Globus pallidus (tissue), 1 donor: ENCODE data around the gene ENTPD3.

Experiments
- DNase-seq: peaks from one replicate; pipeline ENCODE4 v3.0.0-alpha.2; 2015; ENCODE audit warnings: low spot score

Gene ENTPD3

GRCh38 chr3:40404591-40405198 lies 17.7 kb downstream of the ENTPD3 start:
- DNase-seq = no peak

GRCh38 chr3:40407007-40407406 lies 20.0 kb downstream of the ENTPD3 start:
- DNase-seq = no peak

- DNase-seq = no peak
Observed at GRCh38 chr3:40407611-40408010, 20.6 kb downstream of the ENTPD3 start.

GRCh38 chr3:40414270-40414669 lies 27.3 kb downstream of the ENTPD3 start:
- no peak for DNase-seq

DNA sequence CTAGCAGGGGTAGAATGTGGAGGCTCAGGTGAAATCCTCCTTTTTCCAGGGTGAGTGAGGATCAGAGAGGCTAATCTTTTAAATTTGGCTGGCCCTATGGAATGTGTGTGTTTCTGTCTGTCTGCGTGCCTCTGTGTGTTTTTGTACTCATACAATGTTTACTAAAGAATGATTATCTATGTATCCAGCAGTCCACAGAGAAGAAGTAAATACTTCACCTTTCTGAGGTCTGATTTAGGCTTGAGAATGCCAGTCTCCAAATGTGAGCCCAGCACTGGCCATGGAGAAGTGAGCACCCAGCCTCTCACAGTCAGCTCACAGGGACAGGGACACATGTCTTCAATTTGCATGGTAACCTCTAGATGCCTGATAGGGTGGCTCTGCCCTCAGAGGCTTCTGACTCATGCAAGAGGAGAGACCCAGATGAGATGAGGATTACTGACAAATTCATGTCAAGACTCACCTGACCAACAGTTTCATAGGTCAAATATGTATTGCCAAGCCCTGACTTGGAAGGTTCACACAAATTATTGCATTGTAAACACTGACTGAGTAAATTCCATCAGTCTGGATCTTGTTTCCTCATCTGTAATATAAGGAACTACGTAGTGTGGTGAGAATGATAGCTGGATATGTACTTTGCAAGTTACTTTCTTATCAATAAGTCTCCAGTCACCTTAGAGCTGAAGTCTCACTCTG lies 31.0 kb downstream of the ENTPD3 start:
- no peak for DNase-seq

DNA sequence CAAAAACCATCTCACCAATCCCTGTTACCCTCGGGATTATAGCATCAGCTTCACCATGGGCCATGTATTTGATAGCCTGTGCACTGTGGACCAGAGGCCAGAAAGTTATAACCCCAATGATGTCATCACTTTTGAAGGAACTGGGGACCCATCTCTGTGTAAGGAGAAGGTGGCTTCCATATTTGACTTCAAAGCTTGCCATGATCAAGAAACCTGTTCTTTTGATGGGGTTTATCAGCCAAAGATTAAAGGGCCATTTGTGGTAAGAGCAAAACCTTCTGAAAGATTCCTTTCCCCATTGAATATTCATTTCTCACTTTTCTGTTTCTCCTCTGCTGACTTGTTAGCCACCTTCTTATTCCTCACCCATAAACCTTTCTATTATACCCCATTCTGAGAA lies 35.9 kb downstream of the ENTPD3 start:
- DNase-seq = no peak

DNA sequence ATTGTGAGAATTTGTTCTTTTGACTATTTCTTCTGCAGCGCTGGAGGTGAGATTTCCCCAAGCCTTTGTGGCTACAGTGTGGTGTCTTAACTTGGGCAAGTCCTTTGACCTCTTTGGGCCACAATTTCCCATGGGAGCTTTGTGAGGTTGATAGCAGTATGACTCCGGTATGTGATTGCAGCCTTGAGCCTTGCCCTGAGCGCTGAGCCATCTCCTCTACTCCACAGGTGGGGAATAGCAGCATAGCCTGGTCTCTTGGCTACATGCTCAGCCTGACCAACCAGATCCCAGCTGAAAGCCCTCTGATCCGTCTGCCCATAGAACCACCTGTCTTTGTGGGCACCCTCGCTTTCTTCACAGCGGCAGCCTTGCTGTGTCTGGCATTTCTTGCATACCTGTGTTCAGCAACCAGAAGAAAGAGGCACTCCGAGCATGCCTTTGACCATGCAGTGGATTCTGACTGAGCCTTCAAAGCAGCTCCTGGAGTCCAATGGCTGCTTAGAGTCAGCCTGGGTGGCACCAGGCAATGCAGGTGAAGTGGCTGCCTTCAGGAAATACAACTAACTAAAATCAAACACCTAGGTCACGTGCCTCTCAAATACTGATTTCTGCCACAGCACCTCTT lies 40.2 kb downstream of the ENTPD3 start:
- no peak for DNase-seq

DNA sequence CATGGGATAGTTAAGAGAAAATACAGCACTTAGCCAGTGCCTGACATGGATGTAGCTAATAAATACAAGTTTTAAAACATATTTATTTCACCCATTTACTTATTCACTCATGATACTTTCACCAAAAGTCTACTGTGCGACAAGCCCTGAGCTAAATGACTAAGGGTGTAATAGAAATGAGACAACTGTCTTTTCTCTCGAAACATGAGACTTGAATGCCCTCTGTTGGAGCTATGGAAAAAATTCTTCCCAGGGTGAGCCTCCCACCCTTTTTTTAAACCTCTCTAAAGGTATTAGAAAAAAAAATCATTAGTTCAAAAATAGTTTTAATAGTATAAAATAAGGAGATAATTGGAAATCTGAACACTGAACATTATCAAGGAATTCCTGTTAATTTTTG lies 45.8 kb downstream of the ENTPD3 start:
- no peak for DNase-seq

- no peak for DNase-seq
Observed at GRCh38 chr3:40437889-40438288, 50.9 kb downstream of the ENTPD3 start.

DNA sequence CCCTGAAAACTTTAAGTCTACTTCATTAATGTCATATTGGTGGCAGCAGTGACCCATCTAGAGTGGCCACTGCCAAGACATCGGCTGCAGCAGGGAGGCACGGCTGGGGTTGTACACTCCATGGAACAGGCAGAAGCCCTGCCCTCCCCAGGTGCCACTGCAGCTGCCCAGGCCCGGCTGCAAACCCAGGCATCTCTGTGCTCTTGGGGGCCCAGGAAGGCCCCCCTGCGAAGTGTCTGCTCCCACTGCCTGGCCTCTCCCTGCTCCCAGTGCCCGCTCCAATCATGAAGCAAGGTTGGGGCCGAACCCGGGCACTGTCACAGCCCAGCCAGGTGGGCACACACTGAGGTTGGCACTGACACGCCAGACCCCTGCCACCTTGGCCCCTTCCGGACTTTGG lies 58.1 kb downstream of the ENTPD3 start:
- DNase-seq = no peak

GRCh38 chr3:40445880-40446279 lies 58.9 kb downstream of the ENTPD3 start:
- no peak for DNase-seq

DNA sequence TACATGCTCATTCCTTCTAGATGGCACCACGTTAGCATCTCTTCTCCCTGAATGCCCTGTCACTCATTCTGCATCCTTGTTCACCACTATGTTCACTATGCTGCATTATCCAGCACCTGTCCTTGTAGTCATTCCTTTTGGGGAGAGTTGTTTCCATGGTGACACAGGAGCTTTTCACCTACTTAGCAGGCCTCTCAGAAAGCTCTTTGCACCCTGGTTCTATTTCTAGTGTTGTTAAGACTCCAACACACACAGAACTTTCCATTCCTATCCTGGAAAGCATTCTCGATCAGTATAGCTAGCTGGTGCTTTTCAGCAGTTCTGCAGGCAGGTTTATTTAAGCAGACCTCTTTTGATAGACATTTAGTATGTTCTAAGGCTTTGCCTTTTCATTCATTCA lies 63.5 kb downstream of the ENTPD3 start:
- DNase-seq = no peak

- no peak for DNase-seq
Observed at GRCh38 chr3:40451551-40451950, 64.6 kb downstream of the ENTPD3 start.

DNA sequence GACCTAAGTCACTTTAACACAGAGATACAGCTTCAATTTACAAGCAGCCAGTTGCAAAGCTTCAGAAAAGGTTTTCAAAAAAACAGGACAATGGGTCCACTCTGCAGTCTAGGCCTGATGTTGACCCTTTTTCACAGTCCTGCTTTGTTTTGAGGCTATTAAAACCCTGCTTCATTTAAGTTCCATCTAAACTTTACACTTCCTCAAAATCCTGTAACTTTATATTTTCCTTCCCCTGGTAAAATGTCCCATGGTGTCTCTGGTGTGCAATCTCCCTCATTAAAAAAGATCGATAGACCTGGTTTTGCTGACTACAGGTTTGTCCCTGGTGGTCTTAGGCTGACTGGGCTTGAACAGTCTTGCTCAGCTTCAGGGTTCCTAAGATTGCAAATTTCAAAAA lies 65.1 kb downstream of the ENTPD3 start:
- no peak for DNase-seq

- no peak for DNase-seq
Observed at GRCh38 chr3:40452562-40452875, 65.5 kb downstream of the ENTPD3 start.

- DNase-seq = peak; percentile 98
Observed at GRCh38 chr3:40452876-40453730, 66.1 kb downstream of the ENTPD3 start.

DNA sequence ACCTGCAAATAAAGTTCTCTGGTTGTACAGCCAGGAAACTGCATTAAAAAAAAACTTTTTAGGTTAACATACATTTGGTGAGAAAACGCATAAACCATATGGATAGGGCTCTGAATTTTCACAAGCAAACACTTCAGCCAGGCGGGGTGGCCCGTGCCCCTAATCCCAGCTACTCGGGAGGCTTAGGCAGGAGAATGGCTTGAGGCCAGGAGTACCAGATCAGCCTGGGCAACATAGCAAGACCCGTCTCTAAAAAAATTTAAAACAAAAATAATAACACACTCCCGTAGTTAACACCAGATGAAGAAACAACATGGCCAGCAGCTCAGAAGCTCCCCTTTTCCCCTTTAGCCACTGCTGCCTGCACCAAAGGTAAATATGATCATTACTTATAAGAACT lies 66.9 kb downstream of the ENTPD3 start:
- DNase-seq = no peak

GRCh38 chr3:40455328-40455727 lies 68.3 kb downstream of the ENTPD3 start:
- no peak for DNase-seq

- DNase-seq = no peak
Observed at GRCh38 chr3:40456279-40456939, 69.4 kb downstream of the ENTPD3 start.

DNA sequence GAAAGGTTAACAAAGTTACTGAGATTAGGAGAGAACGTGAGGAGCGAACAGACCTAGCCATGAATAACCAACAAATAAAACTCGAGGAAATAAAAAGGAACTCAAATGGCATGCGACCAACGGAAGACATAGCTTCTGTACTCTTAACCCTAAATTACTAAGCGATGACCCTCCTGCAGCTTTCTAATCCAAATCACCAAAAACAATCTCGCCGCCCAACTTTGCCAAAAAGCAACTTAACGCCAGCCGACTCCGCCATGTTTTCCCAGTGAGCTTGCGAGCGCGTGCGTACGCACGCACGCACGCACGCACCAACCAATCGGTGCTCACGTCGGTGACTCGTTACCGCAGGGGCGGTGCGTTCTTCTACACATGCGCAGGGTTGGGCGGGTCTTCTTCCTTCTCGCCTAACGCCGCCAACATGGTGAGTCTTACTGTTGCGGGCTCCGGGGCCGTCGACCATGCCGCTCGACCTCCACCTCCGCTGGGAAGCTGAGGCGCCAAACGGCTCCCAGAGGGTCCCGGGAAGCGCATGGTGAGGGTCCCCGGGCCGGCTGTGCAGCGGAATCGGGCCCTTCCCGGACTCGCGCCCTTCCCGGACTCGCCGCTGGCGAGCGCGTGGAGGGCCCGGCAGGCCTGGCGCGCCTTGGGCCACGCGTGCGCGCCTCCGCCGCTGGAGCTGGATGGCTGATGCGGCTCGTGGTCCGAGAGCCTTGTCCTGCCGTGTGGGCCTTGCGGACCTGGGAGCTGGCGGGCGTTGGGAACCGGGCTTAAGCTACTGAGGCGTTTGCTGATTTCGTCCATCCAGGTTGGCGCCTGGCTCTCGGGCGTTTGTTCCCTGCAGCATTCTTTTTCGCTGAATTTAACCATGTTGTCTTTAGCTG lies 70.2 kb downstream of the ENTPD3 start, which contains the start of gene RPL14:
RPL14 (plus strand) TSS at position 400 of the 884 bp plus-strand sequence; CDS start at position 533, 133 bp downstream.
- DNase-seq = peak; percentile 96

DNA sequence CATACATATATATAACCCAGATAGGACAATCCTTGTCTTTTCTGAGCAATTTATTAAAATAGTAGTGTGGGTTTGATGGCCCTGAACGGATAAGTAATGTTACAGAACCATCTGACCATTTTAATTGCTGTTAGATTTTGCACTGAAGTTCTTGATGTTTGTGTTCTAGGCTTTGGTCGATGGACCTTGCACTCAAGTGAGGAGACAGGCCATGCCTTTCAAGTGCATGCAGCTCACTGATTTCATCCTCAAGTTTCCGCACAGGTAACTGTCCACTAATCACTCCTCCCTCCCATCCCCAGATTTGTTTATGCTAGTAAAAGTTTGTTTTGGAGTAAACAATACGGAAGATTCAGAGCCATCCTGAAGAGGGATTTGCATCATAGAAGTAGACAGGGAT lies 71.5 kb downstream of the ENTPD3 start:
- DNase-seq = no peak
